Erythroblast (primary cell): Measurements from ENCODE around the gene HMGCS2.

Experiments used
- GATA1 ChIP-seq: IDR thresholded peaks from 2 replicates; pipeline ENCODE4 v1.6.1; 2011; ENCODE audit warnings: low read depth, mild to moderate bottlenecking, control low read depth, low read length, moderate library complexity
- POLR2A ChIP-seq: IDR thresholded peaks from 2 replicates; pipeline ENCODE4 v1.6.1; 2011; ENCODE audit warnings: mild to moderate bottlenecking, low read length

- TF ChIP-seq POLR2A (no peak), GATA1 (no peak)
These were observed 23.7 kb downstream of the HMGCS2 start for GRCh38 chr1:119745034-119745433.
